Measurements from ENCODE around the gene RSPRY1.
A peak's percentile ranks its signal among the peaks of the same experiment; 100 is the strongest.

Gene RSPRY1

DNA sequence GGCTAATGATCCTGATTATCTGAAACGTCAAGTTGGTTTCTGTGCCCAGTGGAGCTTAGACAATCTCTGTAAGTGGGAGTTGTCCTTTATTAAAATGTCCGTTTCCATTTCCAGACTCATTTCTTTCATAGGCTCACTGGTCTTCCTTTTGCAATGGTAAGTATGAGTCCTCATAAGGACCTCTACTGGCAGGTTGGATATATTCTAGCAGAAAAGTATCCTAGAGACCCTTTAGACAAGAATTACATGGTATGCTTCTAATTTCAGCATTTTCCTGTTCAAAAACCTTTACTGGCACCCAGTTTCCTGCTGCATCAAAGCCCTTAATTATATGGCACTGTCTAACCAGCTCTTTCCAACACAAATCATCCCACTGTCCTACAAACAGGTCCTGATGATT lies 30.8 kb downstream of the RSPRY1 start:
- no peak for DNase-seq (ENCODE audit: low read depth in 4 of 4, low spot score in 1 of 4)

GRCh38 chr16:57223057-57223456 lies 36.9 kb downstream of the RSPRY1 start:
- DNase-seq (ENCODE audit: low read depth in 4 of 4, low spot score in 1 of 4), result no peak

- no peak for DNase-seq (ENCODE audit: low read depth in 4 of 4, low spot score in 1 of 4)
Measured at GRCh38 chr16:57224651-57225335, 38.7 kb downstream of the RSPRY1 start.

- DNase-seq (ENCODE audit: low read depth in 4 of 4, low spot score in 1 of 4), result no peak
Measured at GRCh38 chr16:57225978-57226377, 39.8 kb downstream of the RSPRY1 start.

GRCh38 chr16:57226701-57227621 lies 40.8 kb downstream of the RSPRY1 start:
- DNase-seq (ENCODE audit: low read depth in 4 of 4, low spot score in 1 of 4), result no peak

DNA sequence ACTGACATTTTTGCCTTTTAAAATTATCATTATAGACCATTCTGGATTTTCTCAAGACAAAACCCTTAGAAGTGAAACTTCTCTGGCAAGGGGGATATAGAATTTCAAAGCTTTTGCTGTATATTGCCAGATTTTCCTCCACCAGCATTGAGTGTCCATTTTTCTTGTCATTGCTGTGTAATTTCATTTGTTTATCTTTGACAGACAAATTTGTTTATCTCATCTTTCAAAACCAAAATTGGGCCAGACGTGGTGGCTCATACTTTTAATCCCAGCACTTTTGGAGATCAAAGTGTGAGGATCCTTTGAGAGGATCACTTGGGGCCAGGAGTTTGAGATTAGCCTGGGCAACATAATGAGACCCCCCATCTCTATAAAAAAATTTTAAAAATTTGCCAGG lies 43.0 kb downstream of the RSPRY1 start:
- no peak for DNase-seq (ENCODE audit: low read depth in 4 of 4, low spot score in 1 of 4)

GRCh38 chr16:57231821-57232350 lies 45.8 kb downstream of the RSPRY1 start:
- DNase-seq (ENCODE audit: low read depth in 4 of 4, low spot score in 1 of 4), result no peak

GRCh38 chr16:57233944-57234706 lies 48.0 kb downstream of the RSPRY1 start:
- DNase-seq (ENCODE audit: low read depth in 4 of 4, low spot score in 1 of 4), result no peak

DNA sequence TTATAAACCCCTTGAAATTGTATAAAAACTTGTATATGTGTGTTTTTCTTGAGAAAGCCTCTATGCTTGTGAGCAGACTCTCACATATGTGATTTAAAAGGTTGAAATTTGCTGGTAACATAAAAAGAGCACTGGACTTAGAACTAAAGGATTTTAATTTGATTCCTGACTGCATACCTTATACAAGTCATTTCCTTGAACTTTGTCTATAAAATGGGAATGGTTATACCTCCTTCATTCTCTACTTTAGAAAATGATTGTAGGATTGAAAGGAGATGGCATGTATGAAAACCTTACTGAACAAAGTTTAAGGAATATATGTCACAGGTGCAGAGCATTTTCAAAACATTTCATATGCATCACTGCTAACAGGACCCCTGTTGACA lies 48.6 kb downstream of the RSPRY1 start:
- DNase-seq (ENCODE audit: low read depth in 4 of 4, low spot score in 1 of 4), result no peak

DNA sequence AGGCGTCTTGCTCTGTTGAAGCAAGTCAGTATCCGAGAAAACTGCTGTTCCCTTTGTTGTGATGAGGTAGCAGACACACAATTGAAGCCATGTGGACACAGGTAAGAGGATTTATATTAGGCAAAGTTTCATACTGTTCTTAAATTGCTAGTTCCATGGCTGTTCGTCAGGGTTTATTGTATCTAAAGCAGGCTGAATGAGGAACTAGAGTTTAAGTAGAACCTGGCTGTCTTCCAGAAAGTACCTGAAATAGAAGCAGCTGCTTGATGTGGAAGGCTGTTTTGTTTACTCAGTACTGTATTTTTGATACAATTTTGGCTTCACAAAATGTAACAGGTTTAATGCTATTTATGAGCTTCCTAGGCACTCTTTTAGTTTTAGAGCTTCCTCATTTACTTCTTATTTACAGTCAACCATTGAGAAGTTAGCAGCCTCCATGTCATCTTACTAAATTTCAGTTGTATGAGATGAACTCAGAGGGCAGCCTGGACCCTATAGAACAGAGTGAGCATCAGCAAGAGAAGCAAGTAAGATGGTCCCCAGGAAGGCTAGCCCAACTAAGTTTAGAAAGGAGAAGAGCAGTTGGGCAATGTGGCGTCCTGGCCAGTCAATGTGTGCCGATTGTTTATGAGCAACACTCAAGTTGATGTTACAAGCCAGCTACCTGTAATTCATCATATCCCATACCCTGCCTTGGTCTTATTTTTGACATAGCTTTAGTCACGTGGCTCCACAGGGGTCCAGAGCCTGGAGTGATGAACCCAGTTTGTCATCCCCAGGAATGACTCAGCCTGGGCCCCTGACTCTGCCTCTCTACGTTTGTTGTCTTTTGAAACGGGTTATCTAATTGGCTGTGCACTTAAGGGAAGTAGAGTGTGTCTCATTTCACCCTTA lies 49.2 kb downstream of the RSPRY1 start:
- DNase-seq (ENCODE audit: low read depth in 4 of 4, low spot score in 1 of 4), result peak in 2 of 4 experiments; percentile 2 to 25

GRCh38 chr16:57236022-57236350 lies 49.9 kb downstream of the RSPRY1 start:
- DNase-seq (ENCODE audit: low read depth in 4 of 4, low spot score in 1 of 4), result no peak

- DNase-seq (ENCODE audit: low read depth in 4 of 4, low spot score in 1 of 4), result no peak
Measured at GRCh38 chr16:57238682-57239081, 52.6 kb downstream of the RSPRY1 start.

- DNase-seq (ENCODE audit: low read depth in 4 of 4, low spot score in 1 of 4), result no peak
Measured at GRCh38 chr16:57239107-57239506, 53.0 kb downstream of the RSPRY1 start.

DNA sequence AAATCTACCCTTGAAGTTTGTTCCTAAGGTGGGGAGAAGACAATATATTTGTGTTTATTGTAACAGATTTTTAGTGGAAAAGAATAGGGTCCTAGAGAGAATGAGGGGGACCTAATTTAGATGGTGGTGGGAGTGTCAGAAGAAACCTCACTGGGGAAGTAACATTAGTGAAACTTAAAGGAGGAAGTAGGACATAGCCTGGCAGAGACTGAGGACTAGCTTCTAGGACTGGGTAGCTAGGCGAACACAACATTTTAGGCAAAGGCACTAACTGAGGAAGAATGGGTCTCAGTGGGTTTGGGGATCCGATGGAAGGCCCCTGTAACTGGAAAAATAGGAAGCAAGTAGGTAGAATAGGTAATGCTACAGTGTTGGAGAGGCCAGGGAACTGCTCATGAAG lies 54.7 kb downstream of the RSPRY1 start:
- no peak for DNase-seq (ENCODE audit: low read depth in 4 of 4, low spot score in 1 of 4)

- DNase-seq (ENCODE audit: low read depth in 4 of 4, low spot score in 1 of 4), result no peak
Measured at GRCh38 chr16:57242650-57243049, 56.5 kb downstream of the RSPRY1 start.

DNA sequence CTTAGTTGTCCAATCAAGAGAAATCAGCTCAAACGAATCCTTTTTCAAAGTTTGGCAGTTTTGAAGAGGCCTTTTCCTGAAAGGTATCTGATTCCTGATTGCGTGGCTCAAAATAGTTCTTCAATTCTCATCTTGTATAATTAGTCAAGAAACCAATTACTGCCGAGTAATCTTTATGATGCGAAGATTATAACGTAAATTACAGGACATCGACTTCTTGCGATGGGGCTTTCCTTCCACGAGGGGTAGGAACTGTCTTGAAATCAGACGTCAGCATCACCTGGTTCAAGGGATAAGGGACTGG lies 58.3 kb downstream of the RSPRY1 start:
- DNase-seq (ENCODE audit: low read depth in 4 of 4, low spot score in 1 of 4), result no peak

DNA sequence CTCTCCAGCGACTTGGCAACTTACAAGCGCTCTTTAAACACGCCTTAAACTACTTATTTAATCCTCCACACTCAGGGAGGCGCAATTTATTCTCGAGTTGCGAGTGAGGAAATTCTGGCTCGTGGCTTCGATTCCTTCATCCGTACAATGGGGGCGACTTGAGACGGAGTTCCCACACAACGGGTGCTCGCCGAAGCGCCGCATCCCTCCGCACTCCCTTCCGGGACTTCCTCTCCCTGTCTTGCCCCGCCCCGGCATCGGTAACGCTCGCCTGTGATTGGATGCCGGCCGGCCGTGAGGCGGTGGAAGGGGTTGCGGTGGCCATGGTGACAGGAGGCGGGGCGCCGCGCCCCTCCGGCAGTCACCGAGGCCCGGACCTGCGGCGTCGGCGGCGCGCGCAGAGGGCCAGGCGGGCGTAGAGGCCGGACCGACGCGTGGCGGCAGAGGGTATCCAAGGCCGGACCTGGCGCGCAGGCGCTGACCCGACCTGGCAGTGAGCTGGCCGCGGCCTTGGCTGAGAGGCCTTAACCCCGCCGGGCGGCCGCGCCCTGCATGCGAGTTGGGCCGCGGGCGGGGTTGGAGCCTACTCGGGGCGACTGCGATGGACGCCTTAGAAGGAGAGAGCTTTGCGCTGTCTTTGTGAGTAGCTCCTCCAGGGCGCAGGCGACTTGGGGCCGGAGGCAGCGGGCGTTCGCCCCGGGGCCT lies 58.8 kb downstream of the RSPRY1 start, which contains the start of gene ARL2BP:
TSS of gene ARL2BP (plus strand) at position 493 of the 705 bp plus-strand sequence. CDS start at position 602, 109 bp downstream.
- DNase-seq (ENCODE audit: low read depth in 4 of 4, low spot score in 1 of 4), result peak; percentile 87 to 97 (median 92)

DNA sequence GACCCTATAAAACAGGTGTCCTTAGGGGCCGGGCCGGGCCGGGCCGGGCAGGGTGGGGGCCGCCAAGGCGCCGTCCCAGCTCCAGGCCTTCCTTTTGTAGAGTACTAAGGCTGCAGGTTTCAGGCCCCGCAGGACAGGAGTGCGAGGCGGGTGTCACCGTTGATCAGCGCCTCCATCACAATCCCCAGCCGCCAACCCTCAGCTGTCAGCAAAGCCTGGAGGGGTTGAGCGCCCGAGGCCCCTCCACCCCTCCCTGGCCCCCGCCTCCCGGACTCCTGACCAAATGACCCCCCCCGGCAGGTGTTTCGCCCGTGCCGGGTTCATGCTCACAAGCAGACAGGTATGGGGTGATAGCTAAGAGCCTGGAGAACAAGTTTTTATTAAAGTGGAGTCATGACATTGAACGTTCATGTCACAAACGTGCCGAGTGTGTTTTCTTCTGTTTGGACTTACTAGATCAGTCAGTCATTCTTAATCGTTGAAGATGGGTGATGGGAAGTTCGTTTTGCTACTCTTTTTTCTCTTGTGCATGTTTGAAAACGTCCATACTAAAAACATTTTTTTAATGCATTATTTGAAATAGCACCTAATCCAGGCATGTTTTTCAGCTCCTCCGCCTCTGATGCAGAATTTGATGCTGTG lies 59.5 kb downstream of the RSPRY1 start:
- no peak for DNase-seq (ENCODE audit: low read depth in 4 of 4, low spot score in 1 of 4)

GRCh38 chr16:57251352-57251751 lies 65.2 kb downstream of the RSPRY1 start:
- no peak for DNase-seq (ENCODE audit: low read depth in 4 of 4, low spot score in 1 of 4)

All from stimulated activated CD4-positive, alpha-beta T cell treated with anti-CD3 and anti-CD28 coated beads, Interleukin-1b, Interleukin-23, amount 100 ng/mL, for 24 hours (primary cell).